CD14-positive monocyte (primary cell): ENCODE measurements around the gene MAMDC2. TPM values are rescaled to one million over a fixed set of nuclear protein-coding genes. Genes with fewer than 3 reads are reported as not detected.

ENCODE experiments used
- DNase-seq, 3 donors: peaks; one replicate each; pipeline ENCODE4 v3.0.0-alpha.2; 2011 to 2022
- H2AFZ ChIP-seq: 2 replicates; pipeline ENCODE4 v1.6.0; 2012; ENCODE audit warnings: mild to moderate bottlenecking, low read depth, low read length, inconsistent platforms; ENCODE audit not compliant: insufficient read depth, poor library complexity, severe bottlenecking
- H3K27ac ChIP-seq, 2 donors: 1 replicate in 1 of 2; 2 replicates in 1 of 2; pipeline ENCODE4 v1.5.1; 2012 to 2013; ENCODE audit warnings: low read length in 2 of 2, control low read depth in 1 of 2, inconsistent platforms in 1 of 2, low read depth in 1 of 2, mild to moderate bottlenecking in 1 of 2
- H3K27me3 ChIP-seq, 2 donors: one replicate each; pipeline versions ENCODE4 v1.6.0 to v1.6.1; 2011 to 2013; ENCODE audit warnings: low read length in 2 of 2; ENCODE audit not compliant: control insufficient read depth in 2 of 2, insufficient read depth in 2 of 2
- H3K36me3 ChIP-seq, 2 donors: replicated peaks in 1 of 2; 1 replicate in 1 of 2; 2 replicates in 1 of 2; pipeline versions ENCODE4 v1.5.1 to v1.6.1; 2012 to 2013; ENCODE audit warnings: low read length in 2 of 2, control low read depth in 1 of 2, inconsistent platforms in 1 of 2, mild to moderate bottlenecking in 1 of 2; ENCODE audit not compliant: insufficient read depth in 2 of 2, control insufficient read depth in 1 of 2
- H3K4me1 ChIP-seq, 2 donors: 1 replicate in 1 of 2; 2 replicates in 1 of 2; pipeline versions ENCODE4 v1.5.1 to v1.6.1; 2012 to 2013; ENCODE audit warnings: low read length in 2 of 2, control low read depth in 1 of 2, inconsistent platforms in 1 of 2, mild to moderate bottlenecking in 1 of 2, moderate library complexity in 1 of 2; ENCODE audit not compliant: insufficient read depth in 2 of 2, control insufficient read depth in 1 of 2
- H3K4me2 ChIP-seq: replicated peaks from 2 replicates; pipeline ENCODE3; 2012; ENCODE audit warnings: low read length, moderate library complexity, mild to moderate bottlenecking; ENCODE audit not compliant: poor library complexity, severe bottlenecking; ENCODE audit errors: extremely low read depth
- H3K4me3 ChIP-seq, 3 experiments: fragments of 200-600 bp in 1 of 3; sonication (generic) in 1 of 3; replicated peaks in 1 of 3; 1 replicate in 2 of 3; 2 replicates in 1 of 3; pipeline ENCODE4 v1.5.1; 2011 to 2013; ENCODE audit warnings: low read length in 3 of 3, mild to moderate bottlenecking in 3 of 3, control low read depth in 2 of 3, low read depth in 2 of 3, inconsistent platforms in 1 of 3, moderate library complexity in 1 of 3
- H3K79me2 ChIP-seq: 2 replicates; pipeline ENCODE4 v1.6.0; 2012; ENCODE audit warnings: mild to moderate bottlenecking, control low read depth, inconsistent platforms, low read length, moderate library complexity; ENCODE audit not compliant: insufficient read depth
- H3K9ac ChIP-seq: 2 replicates; pipeline ENCODE4 v1.6.0; 2017; ENCODE audit warnings: low read length, mild to moderate bottlenecking; ENCODE audit not compliant: insufficient read depth, poor library complexity, severe bottlenecking
- H3K9me3 ChIP-seq, 2 donors: replicated peaks in 1 of 2; 1 replicate in 1 of 2; 2 replicates in 1 of 2; pipeline versions ENCODE4 v1.5.1 to v1.6.1; 2012 to 2013; ENCODE audit warnings: low read length in 2 of 2, control low read depth in 1 of 2; ENCODE audit not compliant: control insufficient read depth in 1 of 2, insufficient read depth in 1 of 2
- H4K20me1 ChIP-seq: 2 replicates; pipeline ENCODE4 v1.6.0; 2012; ENCODE audit warnings: mild to moderate bottlenecking, low read length, control low read depth, moderate library complexity; ENCODE audit not compliant: insufficient read depth
- H3K27ac Mint-ChIP-seq, 7 donors: one replicate each; pipeline ENCODE4 v1.8.0; 2020; ENCODE audit warnings: mild to moderate bottlenecking in 7 of 7, mixed read lengths in 7 of 7, moderate library complexity in 6 of 7, inconsistent platforms in 2 of 7
- H3K27me3 Mint-ChIP-seq, 3 donors: one replicate each; pipeline ENCODE4 v1.8.0; 2021 to 2022; ENCODE audit warnings: low read depth in 3 of 3, mild to moderate bottlenecking in 3 of 3, mixed read lengths in 3 of 3, moderate library complexity in 3 of 3, inconsistent platforms in 1 of 3
- H3K36me3 Mint-ChIP-seq, 2 donors: one replicate each; pipeline ENCODE4 v1.8.0; 2020; ENCODE audit warnings: mixed read lengths in 2 of 2, inconsistent platforms in 1 of 2, mild to moderate bottlenecking in 1 of 2
- H3K4me1 Mint-ChIP-seq: one replicate; pipeline ENCODE4 v1.8.0; 2020; ENCODE audit warnings: mild to moderate bottlenecking, mixed read lengths
- H3K4me3 Mint-ChIP-seq, 2 donors: one replicate each; pipeline ENCODE4 v1.8.0; 2020; ENCODE audit warnings: mild to moderate bottlenecking in 2 of 2, mixed read lengths in 2 of 2, moderate library complexity in 1 of 2
- H3K9me3 Mint-ChIP-seq, 7 donors: one replicate each; pipeline ENCODE4 v1.8.0; 2020 to 2022; ENCODE audit warnings: mixed read lengths in 7 of 7, mild to moderate bottlenecking in 6 of 7, moderate library complexity in 6 of 7, inconsistent platforms in 2 of 7
- CTCF ChIP-seq: fragments of 200-600 bp; IDR thresholded peaks from one replicate; pipeline ENCODE4 v1.8.0; 2022; ENCODE audit warnings: antibody characterized with exemption, mild to moderate bottlenecking
- WGBS: methylation state at CpG from one replicate; pipeline ENCODE4 v1.1.5; 2013; ENCODE audit warnings: missing lambda C conversion rate; ENCODE audit not compliant: insufficient coverage; 5-methylcytosine and 5-hydroxymethylcytosine counted together
- intact Hi-C, 2 donors: fragments of 100-400 bp; cut with micrococcal nuclease; formaldehyde crosslinking; loops; one replicate each; pipeline versions ENCODE4 v1.15.0 to v1.15.1; 2023
- polyA plus RNA-seq, 3 donors: library from polyadenylated mRNA; depleted of rRNA in 1 of 3; unstranded in 2 of 3; stranded (reverse) in 1 of 3; fragments of 300-500 nt in 2 of 3; fragments of >200 nt in 1 of 3; fragmentation: Illumina TruSeq in 2 of 3; gene quantifications; 1 replicate in 2 of 3; 2 replicates in 1 of 3; pipeline ENCODE4 v1.2.3, GENCODE V29; 2012 to 2021

Gene MAMDC2
- polyA plus RNA-seq, 3 donors = 0.05 to 0.09 TPM; not detected in 1

- no peaks in the 10 kb centered on the region for H3K36me3 ChIP-seq
- H3K27me3 ChIP-seq = no peaks in the 10 kb centered on the region
- H3K4me1 Mint-ChIP-seq = no peaks in the 10 kb centered on the region
- H3K4me3 ChIP-seq = no peak overlapping the region
- H3K79me2 ChIP-seq = no peaks in the 10 kb centered on the region
- no peak overlapping the region for H3K9ac ChIP-seq
- H3K27ac ChIP-seq = no peak overlapping the region
- no peaks in the 10 kb centered on the region for H3K4me1 ChIP-seq
- no CpG with 5 or more reads among the region's 1 CpG for WGBS
- H4K20me1 ChIP-seq = no peaks in the 10 kb centered on the region
- H3K36me3 Mint-ChIP-seq = no peaks in the 10 kb centered on the region
- H3K27me3 Mint-ChIP-seq = no peaks in the 10 kb centered on the region
- no peaks in the 10 kb centered on the region for H3K9me3 ChIP-seq
- H3K9me3 Mint-ChIP-seq = peaks cover 0 to 1% (median 0%) of the 10 kb centered on the region in 7 donors
- TF ChIP-seq CTCF = no peak
- no peak overlapping the region for H3K4me3 Mint-ChIP-seq
- intact Hi-C loops = no loop called here
- no peak overlapping the region for H2AFZ ChIP-seq
- no peak overlapping the region for H3K27ac Mint-ChIP-seq
- no peak overlapping the region for H3K4me2 ChIP-seq
- DNase-seq = no peak
Measured at GRCh38 chr9:70136632-70137031, 93.0 kb downstream of the MAMDC2 start.

GRCh38 chr9:70137577-70137976, 93.9 kb downstream of the MAMDC2 start:
- Histone ChIP-seq H3K9me3 (no peaks in the 10 kb centered on the region), H3K79me2 (no peaks in the 10 kb centered on the region), H4K20me1 (no peaks in the 10 kb centered on the region), H3K4me1 (no peaks in the 10 kb centered on the region), H2AFZ (no peak overlapping the region), H3K9ac (no peak overlapping the region), H3K27me3 (no peaks in the 10 kb centered on the region), H3K27ac (no peak overlapping the region), H3K4me3 (no peak overlapping the region), H3K36me3 (no peaks in the 10 kb centered on the region), H3K4me2 (no peak overlapping the region)
- Mint-ChIP-seq H3K4me3 (no peak overlapping the region), H3K27ac (no peak overlapping the region), H3K4me1 (no peaks in the 10 kb centered on the region), H3K9me3 (peaks cover 0 to 1% (median 0%) of the 10 kb centered on the region in 7 donors), H3K27me3 (no peaks in the 10 kb centered on the region), H3K36me3 (no peaks in the 10 kb centered on the region)
- DNase-seq = no peak
- intact Hi-C loops = no loop called here
- no CpG with 5 or more reads among the region's 3 CpGs for WGBS
- TF ChIP-seq CTCF = no peak
